ENCODE measurements around the gene TMEM175.

TMEM175 gene

DNA sequence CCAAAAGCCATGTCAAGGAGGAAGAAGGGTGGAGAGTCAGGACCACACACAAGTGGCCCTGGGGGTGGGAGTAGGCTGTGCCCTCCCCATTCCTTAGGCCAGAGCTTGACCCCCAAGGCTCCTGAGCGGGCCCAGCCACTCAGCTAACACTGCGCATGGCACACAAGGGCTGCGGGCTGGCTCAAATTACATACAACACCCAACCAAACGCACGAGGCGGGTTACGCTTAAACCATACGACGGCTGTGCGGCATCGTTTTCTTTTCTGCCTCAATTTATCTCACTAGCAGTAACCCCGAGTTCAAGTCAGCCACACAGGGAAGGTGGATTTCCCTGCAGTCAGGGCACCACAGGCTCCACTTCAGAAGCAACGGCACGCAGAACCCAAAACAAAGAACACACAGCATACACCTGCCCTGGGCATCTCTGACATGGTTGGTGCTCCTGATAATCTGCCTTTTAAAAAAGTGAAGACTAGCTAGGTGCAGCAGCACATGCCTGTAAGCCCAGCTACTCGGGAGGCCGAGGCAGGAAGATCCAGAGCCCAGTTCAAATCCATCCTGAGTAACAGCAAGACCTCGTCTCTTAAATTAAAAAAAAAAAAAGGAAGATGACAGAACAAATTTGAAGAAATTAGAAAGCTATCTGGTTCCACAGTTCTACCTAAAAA is 3.0 kb upstream of the TMEM175 start:
- Histone ChIP-seq H4K20me1 (ENCODE audit: insufficient read depth, low read length, poor library complexity, severe bottlenecking) (peaks cover 55% of the 10 kb centered on the region), H3K79me2 (ENCODE audit: insufficient read depth, low read length) (peaks cover 75% of the 10 kb centered on the region), H3K36me3 (ENCODE audit: insufficient read depth, low read length) (no peaks in the 10 kb centered on the region), H3K27me3 (ENCODE audit: insufficient read depth, low read length, poor library complexity, severe bottlenecking) (peaks cover 5% of the 10 kb centered on the region), H2AFZ (ENCODE audit: low read length) (no peak overlapping the region), H3K9me3 (ENCODE audit: insufficient read depth, low read depth, low read length) (no peaks in the 10 kb centered on the region), H3K9me2 (replicated peaks; ENCODE audit: low read depth, low read length) (no peaks in the 10 kb centered on the region), H3K4me2 (ENCODE audit: low read depth, low read length, poor library complexity, severe bottlenecking) (peak overlapping the region; percentile 96), H3K4me1 (ENCODE audit: insufficient read depth, low read length, poor library complexity, severe bottlenecking) (peaks cover 41% of the 10 kb centered on the region), H3K4me3 (ENCODE audit: low read length, poor library complexity, severe bottlenecking) (peak overlapping the region; percentile 88), H3F3A (ENCODE audit: low read depth) (no peaks in the 10 kb centered on the region), H3K9ac (ENCODE audit: low read depth, low read length, poor library complexity, severe bottlenecking) (peak overlapping the region; percentile 99)
- TF ChIP-seq, protein P1, sequence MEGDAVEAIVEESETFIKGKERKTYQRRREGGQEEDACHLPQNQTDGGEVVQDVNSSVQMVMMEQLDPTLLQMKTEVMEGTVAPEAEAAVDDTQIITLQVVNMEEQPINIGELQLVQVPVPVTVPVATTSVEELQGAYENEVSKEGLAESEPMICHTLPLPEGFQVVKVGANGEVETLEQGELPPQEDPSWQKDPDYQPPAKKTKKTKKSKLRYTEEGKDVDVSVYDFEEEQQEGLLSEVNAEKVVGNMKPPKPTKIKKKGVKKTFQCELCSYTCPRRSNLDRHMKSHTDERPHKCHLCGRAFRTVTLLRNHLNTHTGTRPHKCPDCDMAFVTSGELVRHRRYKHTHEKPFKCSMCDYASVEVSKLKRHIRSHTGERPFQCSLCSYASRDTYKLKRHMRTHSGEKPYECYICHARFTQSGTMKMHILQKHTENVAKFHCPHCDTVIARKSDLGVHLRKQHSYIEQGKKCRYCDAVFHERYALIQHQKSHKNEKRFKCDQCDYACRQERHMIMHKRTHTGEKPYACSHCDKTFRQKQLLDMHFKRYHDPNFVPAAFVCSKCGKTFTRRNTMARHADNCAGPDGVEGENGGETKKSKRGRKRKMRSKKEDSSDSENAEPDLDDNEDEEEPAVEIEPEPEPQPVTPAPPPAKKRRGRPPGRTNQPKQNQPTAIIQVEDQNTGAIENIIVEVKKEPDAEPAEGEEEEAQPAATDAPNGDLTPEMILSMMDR (conservative IDR thresholded peaks at IDR 0.05; ENCODE audit: low read length), result no peak
- TF ChIP-seq EZH2phosphoT487 (IDR thresholded peaks at IDR 0.05; ENCODE audit: borderline replicate concordance), result no peak

DNA sequence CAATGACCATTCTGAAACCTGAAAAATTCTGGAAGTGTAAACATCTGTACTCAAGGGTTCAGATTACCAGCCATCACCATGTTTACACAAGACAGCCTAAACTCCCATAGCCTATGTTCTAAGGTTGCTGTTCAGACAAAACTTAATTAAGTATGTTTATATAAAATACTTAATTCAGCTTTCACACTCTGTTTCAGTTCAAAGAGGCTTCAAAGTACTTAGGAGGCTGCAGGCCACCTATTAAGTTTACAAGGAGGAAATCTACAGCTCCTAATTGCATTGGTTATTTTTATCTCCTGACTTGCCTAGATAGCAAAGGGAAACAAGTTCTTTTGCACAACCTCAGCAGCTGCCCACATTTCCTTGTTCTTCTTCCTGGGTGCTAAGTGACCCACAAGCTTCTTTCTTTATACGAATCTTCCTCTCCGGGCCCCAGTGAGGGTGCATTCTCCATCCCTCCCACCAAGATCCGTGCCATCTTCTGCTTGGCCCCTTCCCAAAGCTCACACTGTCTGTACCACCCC is 2.2 kb upstream of the TMEM175 start:
- Histone ChIP-seq H3K27me3 (ENCODE audit: insufficient read depth, low read length, poor library complexity, severe bottlenecking) (peaks cover 5% of the 10 kb centered on the region), H3F3A (ENCODE audit: low read depth) (no peaks in the 10 kb centered on the region), H4K20me1 (ENCODE audit: insufficient read depth, low read length, poor library complexity, severe bottlenecking) (peaks cover 55% of the 10 kb centered on the region), H3K4me2 (ENCODE audit: low read depth, low read length, poor library complexity, severe bottlenecking) (peak overlapping the region; percentile 96), H3K4me1 (ENCODE audit: insufficient read depth, low read length, poor library complexity, severe bottlenecking) (peaks cover 32% of the 10 kb centered on the region), H2AFZ (ENCODE audit: low read length) (no peak overlapping the region), H3K4me3 (ENCODE audit: low read length, poor library complexity, severe bottlenecking) (peak overlapping the region; percentile 88), H3K79me2 (ENCODE audit: insufficient read depth, low read length) (peaks cover 67% of the 10 kb centered on the region), H3K9me3 (ENCODE audit: insufficient read depth, low read depth, low read length) (no peaks in the 10 kb centered on the region), H3K36me3 (ENCODE audit: insufficient read depth, low read length) (no peaks in the 10 kb centered on the region), H3K9ac (ENCODE audit: low read depth, low read length, poor library complexity, severe bottlenecking) (peak overlapping the region; percentile 99), H3K9me2 (replicated peaks; ENCODE audit: low read depth, low read length) (no peaks in the 10 kb centered on the region)
- no peak for TF ChIP-seq EZH2phosphoT487 (IDR thresholded peaks at IDR 0.05; ENCODE audit: borderline replicate concordance)
- TF ChIP-seq, protein P1 (conservative IDR thresholded peaks at IDR 0.05; ENCODE audit: low read length), result no peak

DNA sequence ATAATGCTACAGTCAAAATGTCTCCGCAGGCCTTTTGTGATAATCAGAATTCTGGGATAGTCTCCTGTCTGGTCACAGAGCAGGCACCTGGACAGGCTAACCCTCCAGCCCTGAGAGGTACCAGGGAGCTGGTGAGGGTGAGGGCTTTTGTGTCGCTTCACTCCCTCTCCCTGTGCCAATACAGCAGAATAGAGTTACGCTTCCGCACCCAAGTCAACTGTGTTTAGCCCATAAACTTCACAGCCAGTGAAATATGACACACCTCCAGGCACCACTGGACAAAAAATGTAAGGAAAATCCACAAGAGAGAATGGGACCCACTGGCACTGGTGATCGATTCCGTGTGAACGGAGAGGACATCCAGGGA is 1.4 kb upstream of the TMEM175 start:
- Histone ChIP-seq H3K27me3 (ENCODE audit: insufficient read depth, low read length, poor library complexity, severe bottlenecking) (peaks cover 5% of the 10 kb centered on the region), H3K9ac (ENCODE audit: low read depth, low read length, poor library complexity, severe bottlenecking) (peak overlapping the region; percentile 99), H3K4me2 (ENCODE audit: low read depth, low read length, poor library complexity, severe bottlenecking) (peak overlapping the region; percentile 96), H3K9me2 (replicated peaks; ENCODE audit: low read depth, low read length) (no peaks in the 10 kb centered on the region), H3K9me3 (ENCODE audit: insufficient read depth, low read depth, low read length) (no peaks in the 10 kb centered on the region), H2AFZ (ENCODE audit: low read length) (no peak overlapping the region), H3K4me1 (ENCODE audit: insufficient read depth, low read length, poor library complexity, severe bottlenecking) (peaks cover 31% of the 10 kb centered on the region), H3K79me2 (ENCODE audit: insufficient read depth, low read length) (peaks cover 60% of the 10 kb centered on the region), H3K36me3 (ENCODE audit: insufficient read depth, low read length) (no peaks in the 10 kb centered on the region), H4K20me1 (ENCODE audit: insufficient read depth, low read length, poor library complexity, severe bottlenecking) (peaks cover 50% of the 10 kb centered on the region), H3K4me3 (ENCODE audit: low read length, poor library complexity, severe bottlenecking) (peak overlapping the region; percentile 88), H3F3A (ENCODE audit: low read depth) (no peaks in the 10 kb centered on the region)
- TF ChIP-seq EZH2phosphoT487 (IDR thresholded peaks at IDR 0.05; ENCODE audit: borderline replicate concordance), result no peak
- TF ChIP-seq, protein P1 (conservative IDR thresholded peaks at IDR 0.05; ENCODE audit: low read length), result no peak

Data from Loucy (cell line).